ENCODE results near the gene PRAMEF6.
"Not testable (repeated sequence)": the region's sequence is repeated elsewhere in the genome, so short reads cannot be mapped to it uniquely, and the experiment has no call there.

Gene PRAMEF6

DNA sequence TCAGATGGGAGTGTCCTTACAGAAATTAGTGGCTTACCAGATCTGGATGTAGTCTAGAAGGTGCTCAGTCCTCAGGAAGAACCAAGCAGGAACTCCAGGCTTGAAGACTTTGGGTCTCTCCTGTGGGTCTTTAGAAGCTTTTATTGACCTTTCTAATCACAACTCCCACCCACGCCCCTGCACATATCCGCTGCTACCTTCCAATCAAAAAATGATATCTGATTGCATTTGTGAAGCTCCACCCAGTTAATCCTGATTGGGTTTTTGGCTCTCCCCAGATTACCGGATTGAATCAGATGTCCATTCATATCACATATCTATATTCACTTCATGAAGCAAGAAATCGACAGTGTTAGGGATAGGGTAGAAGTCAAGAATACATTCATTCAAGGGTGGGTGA is at the start of gene PRAMEF6:
PRAMEF6 (minus strand) TSS at position 101 of the 400 bp plus-strand sequence. CDS start 5,062 bp downstream, outside the sequence.
- H3K27ac ChIP-seq; DNase-seq (ENCODE audit: low read depth, low spot score): not testable (repeated sequence)

DNA sequence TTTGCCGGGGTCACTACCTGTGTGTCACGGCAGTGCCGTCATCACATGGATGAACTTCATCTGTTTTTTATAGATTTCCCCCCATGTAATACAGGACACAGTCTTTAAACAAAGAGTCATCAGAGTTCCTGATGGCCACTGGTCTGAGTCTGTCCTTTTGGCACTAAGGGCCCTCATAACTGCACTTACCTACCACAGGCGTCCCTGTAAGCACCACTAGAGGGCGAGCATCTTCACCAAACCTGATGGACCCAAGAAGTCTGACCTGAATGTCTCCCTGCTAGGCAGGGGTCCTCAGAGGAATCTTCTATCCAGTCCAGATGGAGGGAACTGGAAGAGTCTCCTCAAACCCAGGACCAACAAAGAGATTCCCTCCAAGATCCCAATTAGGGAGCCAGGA is 23.0 kb downstream of the PRAMEF6 start:
- DNase-seq (ENCODE audit: low read depth, low spot score); H3K27ac ChIP-seq: not testable (repeated sequence)

DNA sequence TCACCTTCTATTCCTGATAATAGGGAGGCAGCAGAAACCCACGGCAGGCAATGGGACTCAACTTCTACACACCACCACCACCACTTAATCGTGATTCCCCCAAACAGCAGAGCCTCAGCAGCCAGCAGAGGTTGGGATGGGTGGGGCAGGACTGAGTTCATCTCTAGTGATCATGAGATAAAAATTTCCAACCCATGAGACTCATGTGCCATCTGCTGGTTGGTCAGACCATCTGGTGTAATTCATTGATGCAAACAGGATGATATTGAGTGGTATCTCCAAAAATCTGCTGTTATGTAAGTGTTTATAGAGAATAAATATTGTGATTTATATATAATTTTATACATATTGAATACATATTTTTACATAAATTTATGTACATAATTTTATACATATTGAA is 25.6 kb downstream of the PRAMEF6 start:
- H3K27ac ChIP-seq; DNase-seq (ENCODE audit: low read depth, low spot score): not testable (repeated sequence)

DNA sequence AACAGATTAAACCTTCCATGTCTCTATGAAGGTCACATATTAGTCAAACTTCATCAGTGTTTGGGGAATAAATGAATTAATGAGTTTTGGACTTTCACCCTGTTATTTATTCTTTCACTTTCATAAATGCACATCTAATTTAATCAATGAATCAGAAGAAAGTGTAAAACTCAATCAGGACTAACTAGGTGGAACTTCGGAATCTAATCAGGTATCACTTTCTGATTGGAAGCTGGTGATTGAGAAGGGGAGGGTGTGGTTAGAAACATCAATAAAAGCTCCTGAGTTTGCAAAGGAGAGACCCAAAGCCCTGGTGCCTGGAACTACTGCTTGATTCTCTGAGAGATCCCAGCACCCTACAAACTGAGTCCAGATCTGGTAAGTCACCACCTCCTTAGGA is 31.1 kb downstream of the PRAMEF6 start, which contains the start of gene PRAMEF7:
PRAMEF7 (plus strand) TSS at position 301 of the 400 bp plus-strand sequence. CDS start 1,083 bp downstream, outside the sequence.
- H3K27ac ChIP-seq = not testable (repeated sequence)

DNA sequence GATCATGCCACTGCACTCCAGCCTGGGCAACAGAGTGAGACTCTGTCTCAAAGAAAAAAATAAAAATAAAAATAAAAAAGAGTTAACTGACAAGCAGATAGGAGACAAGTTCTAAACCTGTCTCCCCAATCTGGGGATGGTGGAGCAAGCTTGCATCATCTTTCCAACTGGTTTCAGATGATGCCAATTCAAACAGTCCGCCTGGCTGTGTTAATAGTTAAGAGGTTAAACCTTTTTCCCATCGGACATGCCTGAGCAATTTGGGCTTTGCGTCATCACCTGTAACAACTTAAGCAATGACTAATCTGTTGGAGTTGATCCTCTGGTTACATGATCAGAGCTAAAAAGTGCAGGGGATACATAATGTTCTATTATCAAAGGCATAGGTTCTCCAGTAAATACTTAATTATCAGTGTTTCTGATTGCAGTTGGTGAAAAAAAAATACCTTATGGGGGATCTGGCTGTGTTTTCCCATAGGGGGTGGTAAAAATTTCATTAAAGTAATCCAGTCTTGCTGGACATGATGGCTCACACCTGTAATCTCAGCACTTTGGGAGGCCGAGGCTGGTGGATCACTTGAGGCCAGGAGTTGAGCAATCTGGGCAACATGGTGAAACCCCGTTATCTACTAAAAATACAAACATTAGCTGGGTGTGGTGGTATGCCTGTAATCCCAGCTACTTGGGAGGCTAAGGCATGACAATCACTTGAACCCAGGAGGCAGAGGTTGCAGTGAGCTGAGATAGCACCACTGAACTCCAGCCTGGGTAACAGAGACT is 43.4 kb downstream of the PRAMEF6 start:
- not testable (repeated sequence) for H3K27ac ChIP-seq; DNase-seq (ENCODE audit: low read depth, low spot score)

More for the DNA sequence above, 31.1 kb downstream of the PRAMEF6 start, which contains the start of gene PRAMEF7:
- DNase-seq (ENCODE audit: low read depth, low spot score) = not testable (repeated sequence)

DNA sequence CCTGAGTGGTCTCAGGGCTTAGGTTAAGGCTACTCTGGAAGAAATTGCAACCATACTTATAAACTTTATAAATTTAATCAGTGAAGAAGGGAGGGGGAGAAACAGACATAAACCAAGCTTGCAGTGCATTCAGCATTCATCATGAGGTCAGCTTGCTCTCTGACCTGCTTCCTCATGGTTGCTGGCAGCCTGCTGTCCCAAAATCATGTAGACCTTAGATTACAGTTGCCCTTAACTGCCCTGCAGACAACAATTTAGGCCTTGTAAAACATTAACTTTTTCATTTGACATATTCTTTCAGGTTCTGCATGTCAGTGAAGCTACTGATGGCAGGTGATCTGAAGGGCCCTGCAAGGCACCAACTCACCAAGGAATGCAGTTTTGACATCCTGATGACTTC is 48.2 kb downstream of the PRAMEF6 start:
- not testable (repeated sequence) for H3K27ac ChIP-seq

DNA sequence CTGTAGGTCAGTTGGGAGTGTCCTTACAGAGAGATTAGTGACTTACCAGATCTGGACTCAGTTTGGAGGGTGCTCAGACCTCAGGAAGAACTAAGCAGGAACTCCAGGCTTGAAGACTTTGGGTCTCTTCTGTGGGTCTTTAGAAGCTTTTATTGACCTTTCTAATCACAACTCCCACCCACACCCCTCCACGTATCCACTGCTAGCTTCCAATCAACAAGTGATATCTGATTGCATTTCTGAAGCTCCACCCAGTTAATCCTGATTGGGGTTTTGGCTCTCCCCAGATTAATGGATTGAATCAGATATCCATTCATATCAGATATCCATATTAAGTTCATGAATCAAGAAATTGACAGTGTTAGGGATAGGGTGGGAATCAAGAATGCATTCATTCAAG is 49.2 kb downstream of the PRAMEF6 start, which contains the start of gene PRAMEF10:
PRAMEF10 (minus strand) TSS at position 101 of the 400 bp plus-strand sequence. CDS start 2,423 bp downstream, outside the sequence.
- not testable (repeated sequence) for DNase-seq (ENCODE audit: low read depth, low spot score); H3K27ac ChIP-seq

More for the DNA sequence above, 48.2 kb downstream of the PRAMEF6 start:
- DNase-seq (ENCODE audit: low read depth, low spot score) = not testable (repeated sequence)
